ENCODE measurements around the gene HOXA6.

HOXA6 gene

GRCh38 chr7:27137640-27138315, 9.8 kb downstream of the HOXA6 start:
- no peak for DNase-seq (ENCODE audit: low read depth in 3 of 3)

GRCh38 chr7:27134392-27134791, 13.2 kb downstream of the HOXA6 start:
- DNase-seq (ENCODE audit: low read depth in 3 of 3): no peak

DNA sequence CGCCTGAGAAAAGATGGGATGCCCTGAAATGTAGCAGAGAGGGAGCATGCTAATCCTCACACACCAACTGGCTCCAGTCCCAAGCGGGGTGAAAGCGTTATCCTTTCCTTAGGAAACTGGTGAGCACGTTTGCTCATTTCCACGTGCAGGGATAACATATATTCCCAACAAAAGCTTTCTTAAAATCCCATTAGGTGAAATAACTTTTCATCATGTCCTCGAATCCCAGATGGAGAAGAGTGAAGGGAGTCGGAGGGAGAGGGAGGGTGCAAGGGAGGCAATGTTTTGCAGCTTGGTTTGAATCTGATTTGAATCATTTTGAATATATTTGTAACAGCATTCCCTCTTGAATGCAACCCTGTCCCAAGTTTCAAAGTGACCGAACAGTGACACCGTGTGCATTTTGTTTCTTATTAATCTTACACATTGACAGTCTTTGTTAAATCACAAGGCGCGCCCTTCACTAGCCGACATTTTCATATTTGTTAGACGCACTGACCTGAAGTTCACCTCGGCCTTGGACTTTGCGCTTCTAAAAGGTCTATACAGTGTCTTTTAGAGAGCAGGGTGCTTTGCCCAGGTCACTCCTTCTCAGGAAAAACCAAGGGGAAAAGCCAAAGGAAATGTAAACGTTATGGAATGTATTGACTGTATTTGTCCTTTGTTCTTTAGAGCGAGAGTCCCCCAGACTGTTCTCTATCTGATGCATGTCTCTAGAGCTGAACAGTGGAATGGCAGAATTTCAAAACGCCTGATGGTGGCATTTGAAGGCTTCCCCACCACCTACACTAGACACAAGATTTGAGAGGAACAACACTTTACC, 14.0 kb downstream of the HOXA6 start:
- DNase-seq (ENCODE audit: low read depth in 3 of 3): no peak

DNA sequence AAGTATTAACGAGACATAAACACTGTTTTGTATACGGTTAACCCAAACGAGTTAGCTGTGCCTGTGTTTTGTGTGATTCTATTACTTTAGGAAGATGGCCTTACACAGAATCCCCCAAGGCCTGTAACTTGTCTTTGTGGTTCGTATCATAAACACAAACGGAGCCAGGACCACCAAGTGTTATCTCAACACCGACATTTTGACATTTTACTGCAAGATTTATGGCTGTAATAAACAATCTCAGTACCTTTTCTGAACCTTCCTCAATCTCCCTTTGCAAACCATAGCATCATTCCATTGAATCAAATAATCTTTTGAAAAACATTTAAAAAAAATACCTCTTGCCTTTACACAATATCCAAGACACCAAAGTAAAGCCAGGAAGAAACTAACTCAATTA, 14.6 kb downstream of the HOXA6 start:
- no peak for DNase-seq (ENCODE audit: low read depth in 3 of 3)

GRCh38 chr7:27132214-27132613, 15.4 kb downstream of the HOXA6 start:
- DNase-seq (ENCODE audit: low read depth in 3 of 3): no peak

GRCh38 chr7:27131390-27131819, 16.2 kb downstream of the HOXA6 start:
- DNase-seq (ENCODE audit: low read depth in 3 of 3): no peak

DNA sequence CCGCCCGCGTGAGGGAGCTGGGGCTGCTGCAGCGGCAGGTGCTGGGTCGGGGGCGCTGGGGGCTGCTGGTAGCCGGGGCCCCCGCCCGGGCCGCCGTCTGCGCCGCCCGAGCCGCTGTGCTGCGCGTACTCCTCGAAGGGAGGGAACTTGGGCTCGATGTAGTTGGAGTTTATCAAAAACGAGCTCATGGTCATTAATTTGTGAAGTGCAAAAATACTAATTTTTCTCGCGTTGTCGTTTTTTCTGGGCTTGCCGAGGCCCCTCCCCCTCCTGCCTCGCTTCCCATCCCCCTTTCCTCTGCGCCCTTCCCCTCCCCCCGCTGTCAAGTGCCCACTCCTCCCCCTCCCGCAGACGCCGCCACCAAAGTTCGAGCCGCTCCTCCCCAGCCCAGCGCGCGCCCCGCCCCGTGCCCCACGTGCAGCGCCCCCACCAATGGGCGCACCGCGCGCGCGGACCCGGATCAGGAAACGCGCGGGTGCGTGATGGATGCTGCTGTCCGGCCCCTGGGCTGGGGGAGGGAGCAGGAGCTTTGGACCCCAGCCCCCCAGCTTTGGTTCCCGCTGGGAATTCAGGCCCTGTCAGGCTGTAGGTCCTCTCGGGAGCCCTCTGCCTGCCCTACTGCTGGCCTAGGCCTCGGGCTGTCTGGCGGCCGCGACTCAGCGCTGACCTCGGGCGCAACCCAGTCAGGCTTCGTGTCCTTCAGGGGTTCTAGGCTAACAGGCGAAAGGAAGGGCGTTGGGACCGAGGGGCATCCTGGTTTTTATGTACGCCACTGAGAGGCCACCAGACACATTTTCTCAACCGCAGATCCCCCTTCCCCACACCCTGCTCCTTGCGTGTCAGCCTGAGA, 16.8 kb downstream of the HOXA6 start, which contains the start of gene HOXA4:
Gene HOXA4 (minus strand): TSS at position 218 of the 850 bp plus-strand sequence. CDS start 24 bp downstream, at position 194.
- peak; percentile 46 to 65 (median 50) for DNase-seq (ENCODE audit: low read depth in 3 of 3)

DNA sequence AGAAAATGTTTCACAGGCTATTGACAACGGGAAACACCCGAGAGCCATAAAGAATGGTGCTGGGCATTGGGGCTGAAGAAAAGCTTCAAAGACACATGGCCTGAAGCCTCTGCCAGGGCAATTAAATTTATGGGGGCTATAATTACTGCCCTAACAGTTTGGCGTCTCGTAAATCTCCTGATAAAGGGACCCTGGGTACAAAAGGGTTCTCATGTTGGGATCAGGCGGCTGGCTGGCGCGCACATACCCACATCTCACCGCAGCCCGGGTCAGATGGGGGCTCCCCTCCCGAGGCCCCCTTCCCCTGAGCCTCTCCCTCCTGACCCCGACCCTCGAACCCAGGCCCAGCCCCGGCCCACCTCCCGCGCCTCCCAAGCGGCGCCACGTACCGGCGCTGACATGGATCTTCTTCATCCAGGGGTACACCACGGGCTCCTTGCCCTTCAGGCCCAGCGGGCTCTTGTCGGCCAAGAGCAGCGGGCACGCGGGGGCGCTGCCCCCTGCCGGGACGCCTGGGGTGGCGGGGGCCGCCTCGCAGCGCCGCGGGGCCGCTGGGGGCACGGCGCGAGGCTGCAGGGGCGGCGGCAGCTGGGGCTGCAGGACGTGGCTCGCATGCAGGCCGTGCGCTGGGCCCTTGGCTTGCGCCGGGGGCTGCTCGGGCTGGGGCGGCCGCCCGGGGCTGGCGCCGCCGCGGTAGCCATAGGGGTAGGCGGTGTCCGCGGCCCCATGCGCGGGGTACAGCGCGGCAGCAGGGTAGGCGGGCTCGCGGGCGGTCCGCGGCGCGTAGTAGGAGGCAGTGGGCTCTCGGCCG, 17.6 kb downstream of the HOXA6 start:
- no peak for DNase-seq (ENCODE audit: low read depth in 3 of 3)

DNA sequence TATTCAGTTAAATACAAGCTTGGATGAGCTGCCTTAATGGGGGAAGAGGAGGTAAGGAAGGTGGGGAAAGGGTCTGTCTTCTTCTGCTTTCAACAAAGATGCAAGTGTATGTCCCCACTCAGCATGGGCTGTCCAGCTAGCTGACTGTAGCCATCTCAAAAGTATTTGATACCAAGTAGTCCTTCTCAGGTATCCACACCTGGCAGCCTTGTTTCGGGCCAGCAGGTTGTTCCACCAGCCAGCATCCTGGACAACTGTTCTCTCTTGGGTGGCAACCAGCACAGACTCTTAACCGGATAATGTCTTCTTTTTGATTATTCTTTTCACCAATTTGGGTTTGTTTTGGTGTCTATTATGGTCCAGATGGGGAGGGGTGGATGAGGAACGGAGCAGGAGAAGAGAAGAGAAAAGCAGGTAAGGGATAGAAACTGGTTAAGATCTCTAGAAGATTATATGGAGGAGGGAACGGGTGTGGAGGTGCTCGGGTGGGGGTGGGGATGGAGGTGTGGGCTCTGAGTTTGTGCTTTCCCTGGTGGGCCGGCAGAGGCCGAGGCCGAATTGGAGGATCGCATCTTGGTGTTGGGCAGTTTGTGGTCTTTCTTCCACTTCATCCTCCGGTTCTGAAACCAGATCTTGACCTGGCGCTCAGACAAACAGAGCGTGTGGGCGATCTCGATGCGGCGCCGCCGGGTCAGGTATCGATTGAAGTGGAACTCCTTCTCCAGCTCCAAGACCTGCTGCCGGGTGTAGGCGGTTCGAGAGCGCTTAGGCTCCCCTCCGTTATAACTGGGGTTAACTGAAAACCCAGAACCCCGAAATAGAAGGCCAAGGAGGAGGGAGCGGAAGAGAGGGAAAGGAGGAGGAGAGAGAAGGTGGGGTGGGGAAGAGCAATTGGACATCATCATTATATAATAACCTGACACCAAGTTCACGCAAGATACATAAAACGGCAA, 18.5 kb downstream of the HOXA6 start:
- no peak for DNase-seq (ENCODE audit: low read depth in 3 of 3)

DNA sequence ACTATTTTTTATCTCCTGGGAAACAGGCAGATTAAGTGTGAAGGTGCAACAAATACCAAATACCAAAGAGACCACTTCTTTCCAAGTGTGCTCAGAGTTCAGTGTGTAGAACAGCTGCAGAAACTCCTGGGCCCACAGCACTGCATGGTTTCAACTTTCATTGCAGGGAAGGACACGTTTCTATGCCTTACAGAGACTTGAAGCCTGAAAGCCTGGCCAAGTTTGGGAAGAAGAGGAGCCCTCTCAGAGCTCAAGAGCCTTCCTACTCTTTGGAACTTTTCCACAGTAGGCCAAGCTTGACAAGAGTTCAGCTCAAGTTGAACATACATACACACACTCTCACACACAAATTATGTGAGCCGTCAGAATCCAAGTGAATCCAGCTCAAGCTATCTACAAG, 19.5 kb downstream of the HOXA6 start:
- no peak for DNase-seq (ENCODE audit: low read depth in 3 of 3)

GRCh38 chr7:27126596-27127327, 20.8 kb downstream of the HOXA6 start:
- no peak for DNase-seq (ENCODE audit: low read depth in 3 of 3)

DNA sequence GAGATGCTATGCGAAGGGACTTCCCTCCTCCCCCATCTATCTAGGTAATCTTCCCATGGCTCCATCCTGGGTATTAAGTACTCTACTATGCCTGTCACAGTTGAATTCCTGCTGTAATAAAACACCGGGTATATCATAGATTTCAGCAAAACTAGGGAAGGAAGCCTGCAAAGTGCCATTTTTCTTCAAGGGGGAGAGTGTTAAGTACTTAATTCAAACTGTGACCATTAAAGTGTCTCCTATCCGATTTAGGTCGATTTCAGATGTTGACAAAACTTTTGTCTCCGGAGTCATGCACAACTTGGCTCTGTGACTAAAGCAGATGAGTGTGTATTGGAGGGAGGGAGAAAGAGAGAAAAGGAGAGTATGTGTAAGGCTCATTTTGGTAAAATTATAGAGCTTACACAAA, 21.6 kb downstream of the HOXA6 start:
- no peak for DNase-seq (ENCODE audit: low read depth in 3 of 3)

DNA sequence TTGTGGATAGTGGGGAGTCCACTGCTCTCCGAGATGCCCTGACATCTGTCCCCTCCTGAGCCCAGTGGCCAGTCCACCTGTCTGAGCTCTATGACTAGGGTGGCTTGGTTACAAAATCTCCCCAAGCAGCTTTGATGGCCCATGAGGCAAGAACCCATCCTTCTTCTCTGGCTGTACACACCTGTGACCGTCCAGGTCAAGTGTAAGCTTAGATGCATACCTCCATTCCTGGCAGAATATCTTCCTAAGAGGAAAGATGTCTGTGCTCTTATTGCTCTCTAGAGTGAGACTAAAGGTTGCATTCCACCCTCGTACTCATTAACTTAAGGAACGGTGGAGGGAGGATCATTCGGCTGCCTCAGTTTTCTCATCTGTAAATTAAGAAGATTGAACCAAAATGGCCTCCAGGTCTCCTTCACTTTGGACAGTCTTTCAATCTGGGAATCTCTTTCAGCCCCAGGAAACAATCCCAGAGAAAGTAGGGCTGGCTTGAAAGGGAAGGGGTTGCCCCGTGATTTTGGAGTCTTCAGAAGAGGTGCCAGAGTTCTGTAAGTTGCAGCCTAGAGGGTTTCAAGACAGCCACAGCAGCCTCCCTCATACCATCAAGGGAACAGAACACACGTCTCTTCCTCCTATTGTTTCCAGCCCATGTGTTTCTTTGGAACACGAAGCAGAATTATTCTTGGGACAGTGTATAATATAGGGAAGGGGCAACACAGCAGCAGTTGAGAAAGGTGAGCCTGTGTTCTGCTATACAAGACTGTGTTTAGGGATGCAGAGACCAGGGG, 22.5 kb downstream of the HOXA6 start:
- DNase-seq (ENCODE audit: low read depth in 3 of 3): no peak

GRCh38 chr7:27124096-27124901, 23.3 kb downstream of the HOXA6 start:
- no peak for DNase-seq (ENCODE audit: low read depth in 3 of 3)

- no peak for DNase-seq (ENCODE audit: low read depth in 3 of 3)
Measured at GRCh38 chr7:27123477-27124053, 24.0 kb downstream of the HOXA6 start.

DNA sequence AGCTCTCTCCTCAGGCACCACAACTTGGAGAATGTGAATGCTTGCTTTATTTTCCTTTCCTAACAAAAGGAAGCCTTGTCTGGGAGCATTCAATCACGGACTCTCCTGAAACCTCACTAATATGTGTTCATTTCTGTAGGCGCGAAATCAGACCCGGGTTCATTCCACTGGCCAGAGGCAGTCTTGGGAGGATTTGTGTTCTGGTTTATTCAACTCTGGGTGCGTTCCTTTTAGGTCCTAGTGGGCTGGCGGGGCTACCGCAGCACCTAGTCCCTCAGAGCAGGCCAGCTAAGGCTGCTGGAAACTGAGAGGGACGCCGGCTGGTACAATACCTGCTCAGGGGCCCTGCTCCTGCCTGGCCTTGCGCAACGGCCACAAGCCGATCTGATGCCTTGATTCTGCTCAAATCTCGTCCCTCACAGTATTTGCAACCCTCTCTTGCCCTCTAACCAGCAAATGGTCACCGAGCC, 24.5 kb downstream of the HOXA6 start:
- no peak for DNase-seq (ENCODE audit: low read depth in 3 of 3)

All from stimulated activated CD4-positive, alpha-beta T cell treated with anti-CD3 and anti-CD28 coated beads, TNF-alpha, amount 100 ng/mL, for 4 hours (primary cell).